GM23338 (cell line): Measurements from ENCODE around the gene ARG1. TPM values are rescaled to one million over a fixed set of nuclear protein-coding genes. Genes with fewer than 3 reads are reported as not detected.

ENCODE experiments used
- ATAC-seq: fragments of 200-7000 bp; cut with Tn5 transposase; 3 replicates; pipeline ENCODE4 v1.9.1; 2020
- DNase-seq: peaks from one replicate; pipeline ENCODE4 v3.0.0-alpha.2; 2015; ENCODE audit warnings: low spot score
- H2AFZ ChIP-seq: fragments of 200-600 bp; sonication (generic); 2 replicates; pipeline ENCODE4 v1.8.0; 2016; ENCODE audit warnings: antibody characterized with exemption, mild to moderate bottlenecking, moderate library complexity
- H3F3A ChIP-seq: fragments of 200-600 bp; sonication (generic); replicated peaks from 2 replicates; pipeline ENCODE4 v1.8.0; 2017; ENCODE audit warnings: antibody characterized with exemption, mixed run types, low read depth
- H3K27ac ChIP-seq: fragments of 200-600 bp; sonication (generic); 2 replicates; pipeline ENCODE4 v1.6.1; 2016; ENCODE audit warnings: low read depth
- H3K27me3 ChIP-seq: fragments of 200-600 bp; sonication (generic); 2 replicates; pipeline ENCODE4 v1.8.0; 2016; ENCODE audit warnings: mild to moderate bottlenecking, mixed run types, moderate library complexity; ENCODE audit not compliant: insufficient read depth
- H3K36me3 ChIP-seq: fragments of 200-600 bp; sonication (generic); 2 replicates; pipeline ENCODE4 v1.8.0; 2016; ENCODE audit warnings: mild to moderate bottlenecking; ENCODE audit not compliant: insufficient read depth
- H3K4me1 ChIP-seq: fragments of 200-600 bp; sonication (generic); 2 replicates; pipeline ENCODE4 v1.8.0; 2016; ENCODE audit warnings: mild to moderate bottlenecking, moderate library complexity; ENCODE audit not compliant: insufficient read depth
- H3K4me2 ChIP-seq: fragments of 200-600 bp; sonication (generic); 2 replicates; pipeline ENCODE4 v1.7.1; 2017; ENCODE audit warnings: mixed run types
- H3K4me3 ChIP-seq: fragments of 200-600 bp; sonication (generic); 2 replicates; pipeline ENCODE4 v1.6.1; 2016; ENCODE audit warnings: mixed run types
- H3K79me2 ChIP-seq: fragments of 200-600 bp; sonication (generic); replicated peaks from 2 replicates; pipeline ENCODE4 v1.8.0; 2017; ENCODE audit warnings: mild to moderate bottlenecking; ENCODE audit not compliant: insufficient read depth
- H3K9me2 ChIP-seq: fragments of 200-600 bp; sonication (generic); 2 replicates; pipeline ENCODE4 v1.8.0; 2017; ENCODE audit not compliant: insufficient read depth
- H4K20me1 ChIP-seq: fragments of 200-600 bp; sonication (generic); replicated peaks from 2 replicates; pipeline ENCODE4 v1.8.0; 2017; ENCODE audit warnings: mild to moderate bottlenecking; ENCODE audit not compliant: insufficient read depth
- H3K27ac Mint-ChIP-seq: 2 replicates; pipeline ENCODE4 v1.8.0; 2020; ENCODE audit warnings: inconsistent platforms, mild to moderate bottlenecking, moderate library complexity, mixed read lengths
- H3K27me3 Mint-ChIP-seq: 3 replicates; pipeline ENCODE4 v1.8.0; 2022; ENCODE audit warnings: low read depth, mild to moderate bottlenecking, moderate library complexity, mixed read lengths, inconsistent platforms; ENCODE audit not compliant: insufficient read depth, poor library complexity
- H3K36me3 Mint-ChIP-seq: 3 replicates; pipeline ENCODE4 v1.8.0; 2021; ENCODE audit warnings: low read depth, mild to moderate bottlenecking, inconsistent platforms, moderate library complexity, mixed read lengths
- H3K4me1 Mint-ChIP-seq: 3 replicates; pipeline ENCODE4 v1.8.0; 2020; ENCODE audit warnings: mild to moderate bottlenecking, inconsistent platforms, mixed read lengths
- H3K4me3 Mint-ChIP-seq: 3 replicates; pipeline ENCODE4 v1.8.0; 2021; ENCODE audit warnings: moderate library complexity, mild to moderate bottlenecking, inconsistent platforms, mixed read lengths
- H3K9me3 Mint-ChIP-seq: 3 replicates; pipeline ENCODE4 v1.8.0; 2020; ENCODE audit warnings: moderate library complexity, mild to moderate bottlenecking, inconsistent platforms, mixed read lengths
- CREB1 ChIP-seq: fragments of 250-450 bp; sonication (Bioruptor Pico); IDR thresholded peaks from 2 replicates; pipeline ENCODE4 v1.5.0; 2020; ENCODE audit warnings: low read depth, mild to moderate bottlenecking, moderate library complexity
- CTCF ChIP-seq, 2 experiments: fragments of 200-600 bp in 1 of 2; sonication (generic) in 1 of 2; conservative IDR thresholded peaks; 2 replicates each; pipeline versions ENCODE4 v1.5.1 to v1.6.1; 2016 to 2017; ENCODE audit warnings: antibody characterized with exemption in 2 of 2, low read depth in 2 of 2, mild to moderate bottlenecking in 2 of 2, moderate library complexity in 1 of 2
- ETS1 ChIP-seq: IDR thresholded peaks from 2 replicates; pipeline ENCODE4 v1.6.1; 2016; ENCODE audit warnings: antibody characterized with exemption
- JUNB ChIP-seq: IDR thresholded peaks from one replicate; pipeline ENCODE4 v1.6.1; 2016; ENCODE audit warnings: antibody characterized with exemption; ENCODE audit not compliant: unreplicated experiment
- NANOG ChIP-seq: IDR thresholded peaks from 2 replicates; pipeline ENCODE4 v1.6.1; 2016; ENCODE audit warnings: antibody characterized with exemption, borderline replicate concordance
- POLR2AphosphoS5 ChIP-seq: IDR thresholded peaks from 2 replicates; pipeline ENCODE4 v1.6.1; 2016; ENCODE audit warnings: antibody characterized with exemption, low read depth
- STAT1 ChIP-seq: IDR thresholded peaks from one replicate; pipeline ENCODE4 v1.6.1; 2016; ENCODE audit warnings: antibody characterized with exemption; ENCODE audit not compliant: unreplicated experiment
- ZNF114 ChIP-seq: fragments of 250-450 bp; sonication (Bioruptor Pico); IDR thresholded peaks from 2 replicates; pipeline ENCODE4 v1.5.0; 2020; ENCODE audit warnings: mild to moderate bottlenecking, moderate library complexity
- ZNF462 ChIP-seq: fragments of 250-450 bp; sonication (Bioruptor Pico); IDR thresholded peaks from 2 replicates; pipeline ENCODE4 v1.5.0; 2020; ENCODE audit warnings: mild to moderate bottlenecking, moderate library complexity
- polyA plus RNA-seq: library from polyadenylated mRNA; unstranded; fragments of >200 nt; fragmentation: Nextera tagmentation; extraction: Ambion mirVana; gene quantifications from 2 replicates; pipeline ENCODE4 v1.2.1, GENCODE V29; 2016
- total RNA-seq: library from RNA; depleted of rRNA; stranded (reverse); fragments of >200 nt; shearing (Covaris generic); gene quantifications from 2 replicates; pipeline ENCODE4 v1.2.3, GENCODE V29; 2014

Gene ARG1
- total and polyA plus RNA-seq, 2 experiments from 2014 or later, result 0.18 TPM; not detected in 1

DNA sequence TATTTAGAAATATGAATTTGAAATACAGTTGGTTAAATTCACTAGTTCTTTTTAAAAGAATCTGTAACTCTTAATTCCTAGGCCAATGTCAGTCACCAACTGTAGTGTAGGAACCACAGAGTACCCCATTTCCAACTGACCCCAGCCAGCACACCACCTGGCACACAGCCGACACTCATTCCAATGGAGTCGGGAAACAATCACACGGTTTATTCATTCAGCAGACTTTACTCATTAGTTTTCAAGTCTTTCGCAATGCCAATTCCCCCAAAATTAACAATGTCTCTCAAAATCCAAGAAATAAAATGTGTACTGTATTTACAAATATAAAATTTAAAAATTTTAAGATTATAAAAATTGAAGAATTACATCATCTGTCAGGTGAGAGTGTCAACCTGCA is 13.5 kb downstream of the ARG1 start:
- no peaks in the 10 kb centered on the region; the same call in 1 of the 2 replicates for H3K36me3 ChIP-seq
- no peak for TF ChIP-seq NANOG
- no peak for TF ChIP-seq CTCF (conservative IDR thresholded peaks at IDR 0.05; ENCODE audit: low read depth in 2 of 2)
- no peak for TF ChIP-seq STAT1
- no peak for TF ChIP-seq POLR2AphosphoS5
- no peak for TF ChIP-seq ZNF462 (CRISPR knock-in tag)
- no peak for TF ChIP-seq ETS1
- no peak for TF ChIP-seq JUNB
- no peak for TF ChIP-seq ZNF114 (CRISPR knock-in tag)
- no peak for TF ChIP-seq CREB1

More for the DNA sequence above, 13.5 kb downstream of the ARG1 start:
- Histone ChIP-seq H3K4me2 (no peak overlapping the region), H3K27me3 (no peaks in the 10 kb centered on the region), H3K4me3 (no peak overlapping the region), H3F3A (no peaks in the 10 kb centered on the region), H3K9me2 (no peaks in the 10 kb centered on the region), H4K20me1 (no peaks in the 10 kb centered on the region), H3K79me2 (no peaks in the 10 kb centered on the region), H3K27ac (no peak overlapping the region), H3K4me1 (no peaks in the 10 kb centered on the region), H2AFZ (no peak overlapping the region)
- no peak overlapping the region for H3K4me3 Mint-ChIP-seq
- ATAC-seq (no peak), DNase-seq (no peak)
- H3K27ac Mint-ChIP-seq, result no peak overlapping the region
- H3K27me3 Mint-ChIP-seq, result no peaks in the 10 kb centered on the region
- no peaks in the 10 kb centered on the region for H3K4me1 Mint-ChIP-seq
- no peaks in the 10 kb centered on the region for H3K9me3 Mint-ChIP-seq
- peaks cover 24% of the 10 kb centered on the region; the same call in 2 of the 3 replicates for H3K36me3 Mint-ChIP-seq
